HepG2 (cell line): ENCODE results near the gene C1QTNF1. TPM values are rescaled to one million over a fixed set of nuclear protein-coding genes. Genes with fewer than 3 reads are reported as not detected.

Experiments
- AKAP8 ChIP-seq: sonication (generic); formaldehyde crosslinking; IDR thresholded peaks from 2 replicates; pipeline ENCODE4 v1.5.1; 2020; ENCODE audit warnings: mild to moderate bottlenecking, missing genetic modification reagents
- FOXJ3 ChIP-seq: sonication (generic); formaldehyde crosslinking; IDR thresholded peaks from 2 replicates; pipeline ENCODE4 v1.4.0; 2020; ENCODE audit warnings: missing genetic modification reagents, mild to moderate bottlenecking, borderline replicate concordance
- GABPB1 ChIP-seq: IDR thresholded peaks from 2 replicates; pipeline ENCODE4 v1.6.1; 2016; ENCODE audit warnings: mild to moderate bottlenecking, missing genetic modification reagents, moderate library complexity, missing compliant biosample characterization
- NFKB2 ChIP-seq: sonication (generic); formaldehyde crosslinking; IDR thresholded peaks from 2 replicates; pipeline ENCODE4 v1.4.0; 2020; ENCODE audit warnings: missing genetic modification reagents, borderline replicate concordance
- ONECUT2 ChIP-seq: sonication (generic); formaldehyde crosslinking; IDR thresholded peaks from 2 replicates; pipeline ENCODE4 v1.4.0; 2020; ENCODE audit warnings: missing genetic modification reagents
- SOX13 ChIP-seq, 3 experiments: fragments of 450-650 bp in 1 of 3; sonication (generic) in 1 of 3; formaldehyde crosslinking in 1 of 3; IDR thresholded peaks in 2 of 3; conservative IDR thresholded peaks in 1 of 3; 2 replicates each; pipeline versions ENCODE4 v1.5.0 to v1.6.1; 2016 to 2020; ENCODE audit warnings: antibody characterized with exemption in 1 of 3, mild to moderate bottlenecking in 1 of 3, missing compliant biosample characterization in 1 of 3, missing genetic modification reagents in 1 of 3, moderate library complexity in 1 of 3
- SUZ12 ChIP-seq: fragments of 150-350 bp; IDR thresholded peaks from 2 replicates; pipeline ENCODE4 v1.6.1; 2014; ENCODE audit warnings: low read depth, low read length
- YEATS4 ChIP-seq: sonication (generic); formaldehyde crosslinking; IDR thresholded peaks from 2 replicates; pipeline ENCODE4 v1.4.0; 2020; ENCODE audit warnings: missing genetic modification reagents, borderline replicate concordance
- ZBTB38 ChIP-seq: sonication (generic); formaldehyde crosslinking; IDR thresholded peaks from 2 replicates; pipeline ENCODE4 v1.5.1; 2020; ENCODE audit warnings: mild to moderate bottlenecking, missing genetic modification reagents
- ZNF567 ChIP-seq: sonication (generic); formaldehyde crosslinking; IDR thresholded peaks from 2 replicates; pipeline ENCODE4 v1.8.1; 2023; ENCODE audit warnings: mild to moderate bottlenecking, missing genetic modification reagents, borderline replicate concordance
- ZNF768 ChIP-seq: sonication (generic); formaldehyde crosslinking; IDR thresholded peaks from 2 replicates; pipeline ENCODE4 v1.4.0; 2020; ENCODE audit warnings: missing genetic modification reagents
- ZNF775 ChIP-seq: sonication (generic); formaldehyde crosslinking; IDR thresholded peaks from 2 replicates; pipeline ENCODE4 v1.4.0; 2020; ENCODE audit warnings: missing genetic modification reagents, mild to moderate bottlenecking, moderate library complexity, borderline replicate concordance
- polyA plus RNA-seq, 8 experiments: library from polyadenylated mRNA; depleted of rRNA in 3 of 8; stranded (reverse) in 7 of 8; unstranded in 1 of 8; fragments of >200 nt; fragmentation: Illumina TruSeq in 4 of 8; extraction: Trizol in 4 of 8; gene quantifications; 2 replicates each; pipeline versions ENCODE4 v1.2.1 to v1.2.3, GENCODE V29; 2011 to 2016; ENCODE audit warnings: low read depth in 4 of 8, missing spikeins in 1 of 8, mixed read lengths in 1 of 8; ENCODE audit not compliant: insufficient read depth in 1 of 8
- total RNA-seq, 5 experiments: library from RNA; depleted of rRNA; stranded (reverse); fragments of >200 nt; fragmentation: Illumina TruSeq; extraction: Trizol; gene quantifications; 2 replicates each; pipeline ENCODE4 v1.2.3, GENCODE V29; 2016; ENCODE audit warnings: low read depth in 1 of 5
- TF ChIP-seq, protein P1 (sequence below): sonication (generic); formaldehyde crosslinking; IDR thresholded peaks from 2 replicates; pipeline ENCODE4 v1.5.0; 2020; ENCODE audit warnings: mild to moderate bottlenecking, missing genetic modification reagents
- TF ChIP-seq, protein P2 (sequence below): sonication (generic); formaldehyde crosslinking; IDR thresholded peaks from 2 replicates; pipeline ENCODE4 v1.5.0; 2020; ENCODE audit warnings: mild to moderate bottlenecking, missing genetic modification reagents
- TF ChIP-seq, protein P3 (sequence below): sonication (generic); formaldehyde crosslinking; IDR thresholded peaks from 2 replicates; pipeline ENCODE4 v1.5.0; 2020; ENCODE audit warnings: mild to moderate bottlenecking, missing genetic modification reagents
- TF ChIP-seq, protein P4 (sequence below): sonication (generic); formaldehyde crosslinking; IDR thresholded peaks from 2 replicates; pipeline ENCODE4; 2020; ENCODE audit warnings: missing genetic modification reagents, mild to moderate bottlenecking, borderline replicate concordance

The C1QTNF1 gene
- total and polyA plus RNA-seq, 2 of the 13 experiments (the other 11 are each of a cell fraction or from before 2014, with no cell fraction given): 0.18 to 0.86 TPM

DNA sequence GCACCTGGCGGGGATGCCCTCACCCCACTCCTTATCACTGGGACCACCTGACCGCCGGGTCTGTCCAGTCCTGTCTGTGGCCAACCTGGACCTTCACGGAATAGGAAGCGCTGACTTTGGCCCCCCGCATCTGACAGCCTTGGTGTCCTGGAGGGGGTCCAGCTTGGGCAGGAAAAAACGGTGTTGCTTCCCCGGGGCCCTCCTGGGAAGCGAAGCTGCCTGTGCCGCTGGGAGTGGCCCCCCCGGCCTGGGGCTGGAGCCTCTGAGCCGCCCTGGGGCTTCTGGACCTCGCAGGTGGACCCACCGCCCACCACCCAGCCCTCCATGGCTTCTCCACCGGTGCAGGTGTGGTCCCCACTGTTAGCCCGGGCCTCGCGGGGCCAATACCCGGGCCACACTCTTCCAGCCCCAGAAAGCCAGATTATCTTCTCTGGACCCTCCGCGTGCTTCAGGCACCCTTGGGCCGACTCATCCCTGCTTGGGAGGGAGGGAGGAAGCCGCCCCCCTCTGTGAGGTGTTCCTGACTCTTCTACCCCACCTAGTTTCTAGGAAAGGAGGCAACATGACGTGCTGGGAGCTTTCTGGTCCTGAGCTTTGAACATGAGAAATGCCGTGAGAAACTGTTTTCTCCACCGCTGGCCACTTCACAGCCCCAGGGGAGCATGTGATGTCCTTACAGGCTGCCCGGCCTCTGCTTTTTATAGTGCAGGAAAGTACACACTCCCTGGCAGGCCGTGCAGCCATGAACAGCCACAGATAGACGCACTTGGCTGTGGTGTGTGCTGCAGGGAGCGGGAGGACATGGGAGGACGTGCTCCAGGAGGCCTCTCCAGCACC lies 1.1 kb downstream of the C1QTNF1 start (continued):
- TF ChIP-seq, protein P1, sequence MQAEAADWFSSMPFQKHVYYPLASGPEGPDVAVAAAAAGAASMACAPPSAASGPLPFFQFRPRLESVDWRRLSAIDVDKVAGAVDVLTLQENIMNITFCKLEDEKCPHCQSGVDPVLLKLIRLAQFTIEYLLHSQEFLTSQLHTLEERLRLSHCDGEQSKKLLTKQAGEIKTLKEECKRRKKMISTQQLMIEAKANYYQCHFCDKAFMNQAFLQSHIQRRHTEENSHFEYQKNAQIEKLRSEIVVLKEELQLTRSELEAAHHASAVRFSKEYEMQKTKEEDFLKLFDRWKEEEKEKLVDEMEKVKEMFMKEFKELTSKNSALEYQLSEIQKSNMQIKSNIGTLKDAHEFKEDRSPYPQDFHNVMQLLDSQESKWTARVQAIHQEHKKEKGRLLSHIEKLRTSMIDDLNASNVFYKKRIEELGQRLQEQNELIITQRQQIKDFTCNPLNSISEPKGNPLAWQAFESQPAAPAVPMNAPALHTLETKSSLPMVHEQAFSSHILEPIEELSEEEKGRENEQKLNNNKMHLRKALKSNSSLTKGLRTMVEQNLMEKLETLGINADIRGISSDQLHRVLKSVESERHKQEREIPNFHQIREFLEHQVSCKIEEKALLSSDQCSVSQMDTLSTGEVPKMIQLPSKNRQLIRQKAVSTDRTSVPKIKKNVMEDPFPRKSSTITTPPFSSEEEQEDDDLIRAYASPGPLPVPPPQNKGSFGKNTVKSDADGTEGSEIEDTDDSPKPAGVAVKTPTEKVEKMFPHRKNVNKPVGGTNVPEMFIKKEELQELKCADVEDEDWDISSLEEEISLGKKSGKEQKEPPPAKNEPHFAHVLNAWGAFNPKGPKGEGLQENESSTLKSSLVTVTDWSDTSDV (CRISPR knock-in tag): no peak
- TF ChIP-seq, protein P2, sequence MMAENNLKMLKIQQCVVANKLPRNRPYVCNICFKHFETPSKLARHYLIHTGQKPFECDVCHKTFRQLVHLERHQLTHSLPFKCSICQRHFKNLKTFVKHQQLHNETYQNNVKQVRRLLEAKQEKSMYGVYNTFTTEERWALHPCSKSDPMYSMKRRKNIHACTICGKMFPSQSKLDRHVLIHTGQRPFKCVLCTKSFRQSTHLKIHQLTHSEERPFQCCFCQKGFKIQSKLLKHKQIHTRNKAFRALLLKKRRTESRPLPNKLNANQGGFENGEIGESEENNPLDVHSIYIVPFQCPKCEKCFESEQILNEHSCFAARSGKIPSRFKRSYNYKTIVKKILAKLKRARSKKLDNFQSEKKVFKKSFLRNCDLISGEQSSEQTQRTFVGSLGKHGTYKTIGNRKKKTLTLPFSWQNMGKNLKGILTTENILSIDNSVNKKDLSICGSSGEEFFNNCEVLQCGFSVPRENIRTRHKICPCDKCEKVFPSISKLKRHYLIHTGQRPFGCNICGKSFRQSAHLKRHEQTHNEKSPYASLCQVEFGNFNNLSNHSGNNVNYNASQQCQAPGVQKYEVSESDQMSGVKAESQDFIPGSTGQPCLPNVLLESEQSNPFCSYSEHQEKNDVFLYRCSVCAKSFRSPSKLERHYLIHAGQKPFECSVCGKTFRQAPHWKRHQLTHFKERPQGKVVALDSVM: no peak
- TF ChIP-seq SOX13 (IDR thresholded peaks at IDR 0.05) (no peak), SOX13 (CRISPR knock-in tag; conservative IDR thresholded peaks at IDR 0.05 in 1 of 2, IDR thresholded peaks at IDR 0.05 in 1 of 2) (no peak), NFKB2 (peak; percentile 23; the same call in 1 of the 2 replicates), YEATS4 (no peak), SUZ12 (no peak), GABPB1 (CRISPR knock-in tag) (peak; percentile 49; the same call in 1 of the 2 replicates), ZBTB38 (CRISPR knock-in tag) (peak; percentile 78; the same call in 1 of the 2 replicates), ZNF768 (CRISPR knock-in tag) (no peak; the same call in 1 of the 2 replicates), ZNF775 (no peak), AKAP8 (CRISPR knock-in tag) (no peak), FOXJ3 (CRISPR knock-in tag) (no peak), ONECUT2 (CRISPR knock-in tag) (no peak), ZNF567 (CRISPR knock-in tag) (no peak)
- TF ChIP-seq, protein P3, sequence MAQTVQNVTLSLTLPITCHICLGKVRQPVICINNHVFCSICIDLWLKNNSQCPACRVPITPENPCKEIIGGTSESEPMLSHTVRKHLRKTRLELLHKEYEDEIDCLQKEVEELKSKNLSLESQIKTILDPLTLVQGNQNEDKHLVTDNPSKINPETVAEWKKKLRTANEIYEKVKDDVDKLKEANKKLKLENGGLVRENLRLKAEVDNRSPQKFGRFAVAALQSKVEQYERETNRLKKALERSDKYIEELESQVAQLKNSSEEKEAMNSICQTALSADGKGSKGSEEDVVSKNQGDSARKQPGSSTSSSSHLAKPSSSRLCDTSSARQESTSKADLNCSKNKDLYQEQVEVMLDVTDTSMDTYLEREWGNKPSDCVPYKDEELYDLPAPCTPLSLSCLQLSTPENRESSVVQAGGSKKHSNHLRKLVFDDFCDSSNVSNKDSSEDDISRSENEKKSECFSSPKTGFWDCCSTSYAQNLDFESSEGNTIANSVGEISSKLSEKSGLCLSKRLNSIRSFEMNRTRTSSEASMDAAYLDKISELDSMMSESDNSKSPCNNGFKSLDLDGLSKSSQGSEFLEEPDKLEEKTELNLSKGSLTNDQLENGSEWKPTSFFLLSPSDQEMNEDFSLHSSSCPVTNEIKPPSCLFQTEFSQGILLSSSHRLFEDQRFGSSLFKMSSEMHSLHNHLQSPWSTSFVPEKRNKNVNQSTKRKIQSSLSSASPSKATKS (CRISPR knock-in tag): no peak
- TF ChIP-seq, protein P4, sequence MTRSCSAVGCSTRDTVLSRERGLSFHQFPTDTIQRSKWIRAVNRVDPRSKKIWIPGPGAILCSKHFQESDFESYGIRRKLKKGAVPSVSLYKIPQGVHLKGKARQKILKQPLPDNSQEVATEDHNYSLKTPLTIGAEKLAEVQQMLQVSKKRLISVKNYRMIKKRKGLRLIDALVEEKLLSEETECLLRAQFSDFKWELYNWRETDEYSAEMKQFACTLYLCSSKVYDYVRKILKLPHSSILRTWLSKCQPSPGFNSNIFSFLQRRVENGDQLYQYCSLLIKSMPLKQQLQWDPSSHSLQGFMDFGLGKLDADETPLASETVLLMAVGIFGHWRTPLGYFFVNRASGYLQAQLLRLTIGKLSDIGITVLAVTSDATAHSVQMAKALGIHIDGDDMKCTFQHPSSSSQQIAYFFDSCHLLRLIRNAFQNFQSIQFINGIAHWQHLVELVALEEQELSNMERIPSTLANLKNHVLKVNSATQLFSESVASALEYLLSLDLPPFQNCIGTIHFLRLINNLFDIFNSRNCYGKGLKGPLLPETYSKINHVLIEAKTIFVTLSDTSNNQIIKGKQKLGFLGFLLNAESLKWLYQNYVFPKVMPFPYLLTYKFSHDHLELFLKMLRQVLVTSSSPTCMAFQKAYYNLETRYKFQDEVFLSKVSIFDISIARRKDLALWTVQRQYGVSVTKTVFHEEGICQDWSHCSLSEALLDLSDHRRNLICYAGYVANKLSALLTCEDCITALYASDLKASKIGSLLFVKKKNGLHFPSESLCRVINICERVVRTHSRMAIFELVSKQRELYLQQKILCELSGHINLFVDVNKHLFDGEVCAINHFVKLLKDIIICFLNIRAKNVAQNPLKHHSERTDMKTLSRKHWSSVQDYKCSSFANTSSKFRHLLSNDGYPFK (CRISPR knock-in tag): no peak
